Hair follicle dermal papilla cell (primary cell): ENCODE data around the gene PPP1R10. TPM values are rescaled to one million over a fixed set of nuclear protein-coding genes. Genes with fewer than 3 reads are reported as not detected.

Experiments used
- small RNA-seq: library from RNA; depleted of rRNA; stranded (forward); fragments of <200 nt; gene quantifications from one replicate; pipeline ENCODE3, GENCODE V24; 2012
- total RNA-seq: library from RNA; depleted of rRNA; stranded (reverse); fragments of >200 nt; gene quantifications from 2 replicates; pipeline ENCODE4 v1.2.3, GENCODE V29; 2012

Gene PPP1R10
- 26.8 and 34.5 TPM in 2 replicates for total RNA-seq

DNA sequence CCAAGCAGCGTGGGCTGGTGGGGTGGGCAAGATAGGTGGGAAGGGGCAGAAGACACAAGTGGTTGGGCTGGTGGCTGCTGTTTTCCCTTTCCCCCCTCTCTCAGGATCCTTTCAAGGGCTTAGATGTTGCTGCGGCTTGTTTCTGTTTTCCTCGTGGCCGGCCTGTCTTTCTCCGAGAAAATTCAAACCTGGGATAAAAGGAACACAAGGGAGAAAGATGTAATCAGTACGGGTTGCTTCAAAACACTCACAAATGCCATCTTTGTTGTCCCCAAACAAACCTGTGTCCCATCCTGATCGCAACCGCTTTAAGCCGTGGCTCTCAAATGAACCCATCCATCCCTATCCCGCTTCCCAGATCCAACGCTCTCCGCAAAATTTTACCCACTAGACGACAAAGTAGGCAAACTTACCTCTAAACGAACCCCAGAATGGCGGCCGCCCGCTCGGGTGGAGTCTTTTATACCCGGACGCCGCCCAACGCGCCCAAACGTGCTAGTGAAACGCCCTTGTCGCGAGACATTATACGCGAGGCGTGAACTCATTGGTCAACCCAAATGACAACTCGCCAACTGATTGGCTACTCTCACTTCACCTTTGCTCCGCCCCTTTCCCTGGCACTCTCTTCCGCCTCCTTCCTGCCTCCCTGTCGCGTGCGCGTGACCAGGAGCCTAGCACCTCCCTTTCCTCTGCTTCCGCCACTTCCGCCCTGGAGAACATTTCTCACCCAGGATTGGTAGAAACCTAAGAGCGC, at the start of gene PPP1R10:
TSS of gene PPP1R10 (minus strand) at position 433 of the 754 bp plus-strand sequence. CDS start 7,299 bp downstream, outside the sequence.

DNA sequence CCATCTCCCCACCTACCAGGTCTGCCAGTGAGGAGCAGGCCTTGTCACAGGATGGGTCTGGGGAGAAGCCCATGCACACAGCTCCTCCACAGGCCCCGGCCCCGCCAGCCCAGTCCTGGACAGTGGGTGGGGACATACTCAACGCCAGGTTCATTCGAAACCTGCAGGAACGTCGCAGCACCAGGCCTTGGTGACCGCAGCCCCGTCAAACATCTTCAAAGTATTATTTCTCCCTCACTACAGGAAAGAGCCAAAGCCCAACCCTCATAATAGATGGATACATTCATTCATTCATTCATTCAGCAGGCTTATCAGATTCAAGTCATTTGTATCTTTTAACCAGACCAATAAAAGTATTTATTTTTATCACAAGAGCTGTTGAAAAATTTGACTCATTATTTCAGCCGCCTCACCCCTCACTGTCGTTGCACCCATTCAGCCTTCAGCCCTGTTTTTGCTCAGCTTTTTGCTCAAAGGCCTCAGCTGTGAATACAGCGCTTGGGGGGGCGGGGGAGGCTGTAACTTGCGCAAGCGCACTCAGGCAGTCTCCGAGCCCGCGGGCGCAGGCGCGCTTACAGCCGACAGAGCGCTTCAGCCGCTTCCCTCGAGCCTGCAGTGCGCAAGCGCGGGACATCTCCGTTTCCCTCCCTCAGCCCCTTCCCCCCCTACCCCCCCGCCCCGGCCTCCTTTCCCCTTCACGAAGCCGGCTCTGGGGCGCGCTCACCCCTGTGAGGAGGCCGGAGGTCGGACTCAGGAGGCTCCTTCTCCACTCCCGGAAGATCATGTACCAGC, 29.6 kb upstream of the PPP1R10 start, which contains the start of gene C6orf136:
TSS of gene C6orf136 (plus strand) at position 684 of the 792 bp plus-strand sequence. CDS start at position 783, 99 bp downstream.

DNA sequence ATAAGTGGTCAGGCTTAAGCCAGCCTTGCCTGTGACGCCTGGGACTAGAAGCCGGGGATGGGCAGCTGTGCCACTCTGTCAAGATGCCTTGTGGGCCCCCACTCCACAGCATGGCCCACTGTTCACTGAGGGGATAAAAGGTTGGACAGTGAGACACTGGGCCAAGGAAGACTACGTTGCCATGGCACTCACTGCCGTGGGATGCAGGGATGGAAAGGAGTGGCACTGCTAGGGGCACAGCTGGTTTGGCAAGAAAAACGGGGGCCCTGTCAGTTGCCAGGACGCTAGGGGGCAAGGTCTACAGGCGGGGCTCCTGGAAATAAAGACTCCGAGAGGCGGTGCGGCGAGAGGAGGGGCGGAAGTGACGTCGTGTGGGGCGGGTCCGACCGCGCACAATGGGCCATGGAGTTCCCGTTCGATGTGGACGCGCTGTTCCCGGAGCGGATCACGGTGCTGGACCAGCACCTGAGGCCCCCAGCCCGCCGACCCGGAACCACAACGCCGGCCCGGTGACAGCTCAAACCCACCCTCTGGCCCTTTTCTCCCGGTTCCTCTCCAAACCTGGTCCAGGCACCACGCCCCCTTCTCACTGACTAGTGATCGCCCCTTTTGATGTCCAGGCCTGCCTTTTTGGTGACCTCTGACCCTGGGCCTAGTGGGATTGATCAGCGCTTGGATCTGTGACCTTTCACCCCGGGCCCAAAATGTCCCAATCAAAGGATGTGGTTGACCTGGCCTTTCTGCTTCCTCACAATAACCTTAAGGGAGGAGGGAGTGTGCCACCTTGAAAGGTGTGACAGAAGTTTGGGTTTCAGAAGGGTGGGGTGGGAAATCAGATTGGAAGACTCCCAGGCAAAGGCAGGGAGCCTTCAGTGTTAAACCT, 9.7 kb upstream of the PPP1R10 start, which contains the start of gene ATAT1:
TSS of gene ATAT1 (plus strand) at position 391 of the 883 bp plus-strand sequence.

DNA sequence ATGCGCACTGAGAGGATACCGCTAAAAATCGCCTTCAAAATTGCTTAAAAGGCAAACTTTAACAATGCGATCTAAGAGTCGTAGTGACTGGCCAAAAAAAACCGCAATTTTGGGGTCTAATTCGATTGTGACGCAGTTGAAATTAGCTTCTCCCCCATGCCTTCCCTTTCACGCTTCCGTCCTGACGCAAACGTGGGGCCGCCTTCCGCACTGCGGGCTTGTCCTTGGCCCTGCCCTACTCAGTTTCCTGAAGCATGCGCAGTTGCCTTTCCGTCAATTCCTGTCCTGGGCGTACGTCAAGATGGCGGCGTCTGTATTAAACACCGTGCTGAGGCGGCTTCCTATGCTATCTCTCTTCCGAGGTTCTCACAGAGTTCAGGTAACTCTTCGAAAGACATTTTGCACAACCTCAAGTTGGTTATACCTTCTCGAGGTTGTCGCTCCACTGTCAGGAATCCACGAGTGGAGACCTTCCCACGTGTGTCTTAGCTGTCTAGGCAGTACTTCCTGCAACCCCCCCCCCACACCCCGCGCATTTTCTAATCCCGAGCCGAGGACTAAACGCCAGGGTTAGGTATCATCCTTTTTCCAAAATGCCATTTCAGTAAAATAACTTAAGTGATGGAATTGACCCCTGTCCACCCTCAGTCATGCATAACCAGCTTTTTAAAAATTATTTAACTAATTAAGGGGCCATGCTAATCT, 674 bp upstream of the PPP1R10 start, which contains the start of gene MRPS18B:
TSS of gene MRPS18B (plus strand) at position 276 of the 705 bp plus-strand sequence. CDS start at position 302, 26 bp downstream.

DNA sequence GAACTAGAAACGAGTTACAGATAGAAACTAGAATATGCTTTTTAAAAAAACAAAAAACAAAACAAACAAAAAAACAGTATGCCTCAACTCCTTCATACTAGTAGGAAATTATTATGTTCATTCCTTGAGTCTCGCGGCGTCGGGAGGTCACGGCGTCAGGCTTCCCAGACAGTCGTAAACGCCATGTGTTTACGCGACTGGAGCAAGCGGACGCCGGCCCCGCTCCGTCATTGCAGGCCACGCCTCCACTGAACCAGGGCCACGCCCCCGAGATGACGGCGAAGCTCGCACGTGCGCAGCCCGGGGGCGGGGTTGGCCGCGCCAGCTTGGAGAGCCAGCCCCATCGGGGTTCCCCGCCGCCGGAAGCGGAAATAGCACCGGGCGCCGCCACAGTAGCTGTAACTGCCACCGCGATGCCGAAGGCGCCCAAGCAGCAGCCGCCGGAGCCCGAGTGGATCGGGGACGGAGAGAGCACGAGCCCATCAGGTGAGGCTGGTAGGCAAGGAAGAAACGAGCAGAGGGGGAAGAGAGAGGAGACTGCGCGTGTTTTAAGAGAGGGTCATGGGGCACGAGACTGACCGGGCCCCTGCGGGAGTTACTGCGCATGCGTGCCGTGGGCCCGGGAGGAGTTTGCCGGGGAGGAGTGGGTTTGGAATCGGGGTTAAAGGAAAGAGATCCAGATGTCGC, 45.8 kb downstream of the PPP1R10 start, which contains the start of gene ABCF1:
TSS of gene ABCF1 (plus strand) at position 368 of the 687 bp plus-strand sequence. CDS start at position 414, 46 bp downstream.

DNA sequence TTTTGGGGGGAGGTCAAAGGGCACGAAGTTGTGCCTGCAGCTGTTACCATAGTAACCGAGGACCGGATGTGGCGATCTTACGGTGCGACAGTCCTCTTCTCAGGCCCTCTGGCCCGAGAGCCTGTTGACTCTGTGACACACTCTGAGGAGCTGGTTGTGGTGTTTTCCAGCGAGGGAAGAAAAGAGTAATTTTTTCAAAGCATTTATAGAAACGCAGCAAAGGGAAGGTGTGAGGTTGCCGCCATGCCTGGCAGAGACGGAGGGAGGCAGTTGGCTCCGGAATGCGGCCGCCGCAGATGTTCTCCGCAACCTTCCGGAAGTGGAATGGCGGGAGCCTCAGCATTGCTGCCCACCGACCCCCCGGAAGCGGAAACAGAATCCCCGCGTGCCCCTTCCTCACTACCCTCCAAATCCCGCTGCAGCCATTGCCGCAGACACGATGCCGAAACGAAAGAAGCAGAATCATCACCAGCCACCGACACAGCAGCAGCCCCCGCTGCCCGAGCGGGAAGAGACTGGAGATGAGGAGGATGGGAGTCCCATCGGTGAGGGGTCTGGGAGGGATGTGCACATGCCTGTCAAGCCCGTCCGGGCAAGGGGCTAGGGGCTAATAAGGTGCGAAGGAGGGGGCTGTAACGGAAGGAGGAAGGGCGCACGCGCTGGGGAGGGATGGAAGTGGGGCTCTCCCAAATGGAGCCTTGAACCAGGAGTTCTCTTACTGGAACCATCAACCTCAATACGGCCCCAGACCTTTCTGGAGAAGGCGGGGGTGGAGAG, 59.9 kb downstream of the PPP1R10 start, which contains the start of gene PRR3:
TSS of gene PRR3 (plus strand) at position 390 of the 777 bp plus-strand sequence. CDS start at position 440, 50 bp downstream.

DNA sequence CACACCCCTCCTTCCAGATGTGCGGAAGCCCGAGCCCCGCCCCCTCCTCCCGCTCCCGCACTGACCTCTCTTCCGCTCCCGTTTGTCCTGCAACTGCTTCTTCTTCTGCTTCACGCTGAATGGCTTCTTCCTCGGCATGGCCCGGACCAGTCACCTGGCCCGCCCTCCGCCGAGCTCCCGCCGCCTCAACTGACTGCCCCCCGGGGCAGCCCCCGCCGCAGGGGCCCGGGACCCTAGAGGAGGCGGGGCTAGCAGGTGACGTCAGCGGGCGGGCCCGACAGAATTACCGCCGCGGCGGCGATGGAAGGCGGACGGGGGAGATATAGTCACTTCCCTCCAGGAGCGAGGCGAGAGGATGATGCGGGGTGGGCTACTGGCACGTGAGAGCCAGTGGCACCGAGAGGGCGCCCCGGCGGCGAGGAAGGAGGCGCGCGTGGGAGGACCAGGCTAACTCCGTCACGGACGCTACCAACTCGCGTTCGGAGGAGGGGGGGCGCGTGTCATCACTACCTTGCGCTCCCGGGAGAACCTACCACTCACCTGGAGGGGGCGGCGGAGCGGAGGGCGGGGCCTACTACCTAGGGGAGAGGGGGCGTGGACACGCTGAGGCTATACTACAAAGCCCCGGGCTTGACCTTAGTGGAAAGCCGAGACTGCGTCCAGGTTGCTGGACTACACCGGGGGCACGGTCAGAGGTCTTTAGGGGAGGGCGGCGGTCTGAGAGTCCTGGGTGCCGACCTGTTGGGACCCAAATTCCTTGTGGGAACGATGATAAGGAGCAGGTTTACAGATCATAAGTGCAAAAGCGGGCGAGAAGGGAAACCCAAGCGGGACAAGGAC, 60.8 kb downstream of the PPP1R10 start, which contains the start of gene GNL1:
TSS of gene GNL1 (minus strand) at position 424 of the 840 bp plus-strand sequence. CDS start at position 138, 286 bp downstream.

Small RNA genes within 50 kb of the gene (small RNA-seq; reads per million reads assigned to genes)
- gene MIR877, result not detected

Other genes with a start within 250 kb of the PPP1R10 start
- 272 and 292 TPM in 2 replicates for gene HLA-E, start 127.7 kb downstream of the PPP1R10 start, total RNA-seq
- 48.4 and 59.3 TPM in 2 replicates for gene GNL1, start 60.8 kb downstream of the PPP1R10 start, total RNA-seq
- gene PRR3, start 59.9 kb downstream of the PPP1R10 start, total RNA-seq, result 7.2 and 8.8 TPM in 2 replicates
- gene ABCF1, start 45.8 kb downstream of the PPP1R10 start, total RNA-seq, result 42.2 and 46.0 TPM in 2 replicates
- gene MRPS18B, start 597 bp upstream of the PPP1R10 start, total RNA-seq, result 70.2 and 80.8 TPM in 2 replicates
- 3.2 and 5.1 TPM in 2 replicates for gene ATAT1, start 9.6 kb upstream of the PPP1R10 start, total RNA-seq
- gene C6orf136, start 29.9 kb upstream of the PPP1R10 start, total RNA-seq, result 3.3 and 4.2 TPM in 2 replicates
- 26.4 and 29.7 TPM in 2 replicates for gene DHX16, start 55.8 kb upstream of the PPP1R10 start, total RNA-seq
- gene PPP1R18, start 69.4 kb upstream of the PPP1R10 start, total RNA-seq, result 95.6 and 113 TPM in 2 replicates
- 2.9 and 5.1 TPM in 2 replicates for gene NRM, start 73.7 kb upstream of the PPP1R10 start, total RNA-seq
- 6.5 and 8.5 TPM in 2 replicates for gene MDC1, start 100.0 kb upstream of the PPP1R10 start, total RNA-seq
- gene TUBB, start 103.1 kb upstream of the PPP1R10 start, total RNA-seq, result 662 and 771 TPM in 2 replicates
- 125 and 132 TPM in 2 replicates for gene FLOT1, start 125.4 kb upstream of the PPP1R10 start, total RNA-seq
- gene IER3, start 127.3 kb upstream of the PPP1R10 start, total RNA-seq, result 50.6 and 67.5 TPM in 2 replicates